ENCODE results near the gene PTEN.

DNA sequence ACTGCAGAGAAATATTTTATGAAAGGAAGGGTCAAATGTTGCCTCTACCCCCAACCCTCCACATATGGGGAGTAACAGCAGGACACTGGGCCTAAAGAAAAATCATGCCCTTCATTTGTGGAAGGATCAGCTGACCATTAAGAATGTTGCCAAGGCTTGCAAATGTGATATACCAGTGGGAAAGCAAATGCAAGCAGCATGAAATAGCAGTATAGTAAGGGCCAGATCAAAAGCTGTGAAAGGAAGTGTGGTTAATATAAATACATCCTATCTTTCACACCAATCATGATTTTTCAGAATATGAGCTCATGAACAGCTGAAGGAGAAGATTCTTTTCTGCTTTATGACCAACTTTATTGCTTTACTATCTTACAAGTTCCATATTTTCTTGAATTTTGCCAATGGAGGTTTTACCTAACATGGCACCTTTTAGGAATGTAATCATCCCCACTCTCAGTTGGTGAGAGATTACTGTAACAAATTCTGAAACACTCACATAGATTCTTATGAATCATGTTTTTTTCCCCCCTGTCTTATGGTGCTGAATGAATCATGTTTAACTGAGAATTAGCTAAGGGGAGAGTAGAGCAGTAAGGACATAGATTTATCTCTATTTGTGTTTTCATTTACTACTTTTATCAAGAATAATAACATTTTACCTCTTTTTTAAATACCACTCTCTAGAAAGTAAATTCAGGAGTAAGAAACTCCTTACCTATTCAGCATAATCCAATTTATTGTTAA, 33.3 kb upstream of the PTEN start:
- no peak for TF ChIP-seq POLR2A (IDR thresholded peaks at IDR 0.05)
- TF ChIP-seq, protein P1, sequence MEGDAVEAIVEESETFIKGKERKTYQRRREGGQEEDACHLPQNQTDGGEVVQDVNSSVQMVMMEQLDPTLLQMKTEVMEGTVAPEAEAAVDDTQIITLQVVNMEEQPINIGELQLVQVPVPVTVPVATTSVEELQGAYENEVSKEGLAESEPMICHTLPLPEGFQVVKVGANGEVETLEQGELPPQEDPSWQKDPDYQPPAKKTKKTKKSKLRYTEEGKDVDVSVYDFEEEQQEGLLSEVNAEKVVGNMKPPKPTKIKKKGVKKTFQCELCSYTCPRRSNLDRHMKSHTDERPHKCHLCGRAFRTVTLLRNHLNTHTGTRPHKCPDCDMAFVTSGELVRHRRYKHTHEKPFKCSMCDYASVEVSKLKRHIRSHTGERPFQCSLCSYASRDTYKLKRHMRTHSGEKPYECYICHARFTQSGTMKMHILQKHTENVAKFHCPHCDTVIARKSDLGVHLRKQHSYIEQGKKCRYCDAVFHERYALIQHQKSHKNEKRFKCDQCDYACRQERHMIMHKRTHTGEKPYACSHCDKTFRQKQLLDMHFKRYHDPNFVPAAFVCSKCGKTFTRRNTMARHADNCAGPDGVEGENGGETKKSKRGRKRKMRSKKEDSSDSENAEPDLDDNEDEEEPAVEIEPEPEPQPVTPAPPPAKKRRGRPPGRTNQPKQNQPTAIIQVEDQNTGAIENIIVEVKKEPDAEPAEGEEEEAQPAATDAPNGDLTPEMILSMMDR (IDR thresholded peaks at IDR 0.05), result no peak
